ENCODE data around the gene AFM. TPM values are rescaled to one million over a fixed set of nuclear protein-coding genes. Genes with fewer than 3 reads are reported as not detected.

The AFM gene
- total and polyA plus RNA-seq, 3 experiments from 2014 or later: not detected

DNA sequence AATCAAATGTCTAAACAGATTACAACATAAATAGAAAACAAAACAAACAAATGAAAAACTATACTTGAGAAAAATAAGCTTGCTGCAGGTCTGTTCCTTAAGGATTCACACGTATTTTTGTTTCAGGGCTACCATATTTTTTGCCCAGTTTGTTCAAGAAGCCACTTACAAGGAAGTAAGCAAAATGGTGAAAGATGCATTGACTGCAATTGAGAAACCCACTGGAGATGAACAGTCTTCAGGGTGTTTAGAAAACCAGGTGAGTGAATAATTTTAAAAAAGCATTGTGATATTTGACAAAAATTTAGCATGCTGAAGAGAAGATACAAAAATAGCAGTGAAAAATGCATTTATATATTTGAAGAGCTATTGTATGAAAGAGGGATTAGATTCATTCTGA, 43.5 kb upstream of the AFM start:
- no peaks in the 10 kb centered on the region for H3K4me1 ChIP-seq (ENCODE audit: insufficient read depth, low read length)
- no peaks in the 10 kb centered on the region for H3K9me3 ChIP-seq (ENCODE audit: low read length)
- no peak overlapping the region for H3K27ac ChIP-seq (ENCODE audit: low read depth, low read length)
- no peak overlapping the region for H3K4me3 ChIP-seq (ENCODE audit: low read length)
- H3K27me3 ChIP-seq (ENCODE audit: insufficient read depth, low read length, poor library complexity, severe bottlenecking): no peaks in the 10 kb centered on the region
- Mint-ChIP-seq H3K27ac (no peak overlapping the region), H3K27me3 (peaks cover 5% of the 10 kb centered on the region in 2 donors), H3K9me3 (peaks cover 0 to 3% (median 0%) of the 10 kb centered on the region in 5 donors), H3K4me1 (no peaks in the 10 kb centered on the region), H3K4me3 (no peak overlapping the region), H3K36me3 (no peaks in the 10 kb centered on the region)
- POLR2A ChIA-PET: no interaction called here
- CTCF ChIA-PET: no interaction called here
- H3K36me3 ChIP-seq (ENCODE audit: insufficient read depth, low read length): no peaks in the 10 kb centered on the region
- no peak for DNase-seq

DNA sequence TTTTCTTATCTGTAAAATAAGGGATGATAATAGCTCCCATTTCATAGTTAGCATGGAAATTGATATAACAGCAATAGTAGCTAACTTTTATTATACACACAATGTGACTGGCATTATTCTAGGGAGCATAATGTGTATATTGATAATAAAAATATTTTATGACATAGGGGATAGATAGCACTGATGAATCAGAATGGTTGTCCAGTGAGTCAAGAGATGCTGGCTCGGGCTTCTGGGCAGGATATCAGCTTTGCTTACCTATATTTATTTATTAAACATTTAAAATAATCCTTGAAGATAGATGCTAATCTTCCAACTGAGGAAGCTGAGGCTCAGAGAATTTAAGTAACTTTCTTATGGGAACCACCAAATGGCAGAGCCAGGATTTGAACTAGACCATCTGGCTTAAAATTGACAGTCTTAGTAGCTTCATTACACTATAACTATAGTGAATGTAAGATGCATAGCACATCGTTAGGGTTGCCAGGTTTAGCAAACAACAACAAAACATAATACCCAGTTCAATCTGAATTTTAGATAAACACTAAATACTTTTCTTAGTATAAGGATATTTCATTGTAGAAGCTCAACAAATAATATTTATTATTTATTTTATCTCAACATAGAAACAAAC, 42.8 kb upstream of the AFM start:
- CTCF ChIA-PET: no interaction called here

DNA sequence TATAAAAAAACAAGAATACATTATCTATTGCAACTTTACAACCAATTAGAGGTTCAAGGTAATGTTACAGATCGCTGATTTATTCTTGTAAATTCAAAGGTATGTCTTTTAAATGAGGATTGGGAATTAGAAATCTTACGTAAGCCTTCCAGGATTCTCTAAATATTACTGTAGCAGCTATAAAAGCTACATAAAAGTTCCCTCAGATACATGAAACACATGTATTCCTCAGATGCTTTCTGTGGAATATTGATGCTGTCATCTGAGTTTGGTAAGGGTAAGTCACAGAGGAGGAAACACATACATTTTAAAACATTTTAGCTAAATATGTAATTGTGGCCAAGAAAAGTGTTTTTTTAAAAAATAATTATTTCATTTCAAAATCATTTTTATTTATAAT, 42.1 kb upstream of the AFM start:
- no peaks in the 10 kb centered on the region for H3K36me3 ChIP-seq (ENCODE audit: insufficient read depth, low read length)
- no peak for DNase-seq
- no peak overlapping the region for H3K4me3 ChIP-seq (ENCODE audit: low read length)
- H3K27ac ChIP-seq (ENCODE audit: low read depth, low read length): no peak overlapping the region
- Mint-ChIP-seq H3K27me3 (peaks cover 5% of the 10 kb centered on the region in 2 donors), H3K4me3 (no peak overlapping the region), H3K4me1 (no peaks in the 10 kb centered on the region), H3K36me3 (no peaks in the 10 kb centered on the region), H3K27ac (no peak overlapping the region), H3K9me3 (peaks cover 0 to 3% (median 0%) of the 10 kb centered on the region in 5 donors)
- POLR2A ChIA-PET: no interaction called here
- H3K4me1 ChIP-seq (ENCODE audit: insufficient read depth, low read length): no peaks in the 10 kb centered on the region
- no peaks in the 10 kb centered on the region for H3K9me3 ChIP-seq (ENCODE audit: low read length)
- no peaks in the 10 kb centered on the region for H3K27me3 ChIP-seq (ENCODE audit: insufficient read depth, low read length, poor library complexity, severe bottlenecking)
- CTCF ChIA-PET: no interaction called here

More for the DNA sequence above, 42.8 kb upstream of the AFM start:
- Mint-ChIP-seq H3K4me3 (no peak overlapping the region), H3K9me3 (peaks cover 0 to 3% (median 0%) of the 10 kb centered on the region in 5 donors), H3K4me1 (no peaks in the 10 kb centered on the region), H3K27ac (no peak overlapping the region), H3K36me3 (no peaks in the 10 kb centered on the region), H3K27me3 (peaks cover 5% of the 10 kb centered on the region in 2 donors)
- no peaks in the 10 kb centered on the region for H3K36me3 ChIP-seq (ENCODE audit: insufficient read depth, low read length)
- no peaks in the 10 kb centered on the region for H3K9me3 ChIP-seq (ENCODE audit: low read length)
- POLR2A ChIA-PET: no interaction called here
- no peaks in the 10 kb centered on the region for H3K27me3 ChIP-seq (ENCODE audit: insufficient read depth, low read length, poor library complexity, severe bottlenecking)
- DNase-seq: no peak
- H3K4me3 ChIP-seq (ENCODE audit: low read length): no peak overlapping the region
- H3K4me1 ChIP-seq (ENCODE audit: insufficient read depth, low read length): no peaks in the 10 kb centered on the region
- no peak overlapping the region for H3K27ac ChIP-seq (ENCODE audit: low read depth, low read length)

DNA sequence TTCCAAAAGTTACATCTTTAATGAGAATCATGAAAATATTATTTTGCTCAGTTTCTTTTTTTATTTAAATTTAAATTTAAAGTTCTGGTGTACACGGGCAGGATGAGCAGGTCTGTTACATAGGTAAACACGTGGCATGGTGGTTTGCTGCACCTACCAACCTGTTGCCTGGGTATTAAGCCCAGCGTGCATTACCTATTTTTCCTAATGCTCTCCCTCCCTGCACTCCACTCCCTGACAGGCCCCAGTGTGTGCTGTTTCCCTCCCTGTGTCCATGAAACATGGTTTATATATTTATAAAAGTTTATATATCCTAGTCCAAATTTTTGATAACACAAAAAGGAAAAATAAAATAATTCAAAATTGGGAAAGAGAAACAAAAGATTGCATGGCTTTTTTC, 41.6 kb upstream of the AFM start:
- H3K27me3 Mint-ChIP-seq: peaks cover 5% of the 10 kb centered on the region in 2 donors
- ChIA-PET CTCF (no interaction called here), POLR2A (no interaction called here)
- H3K9me3 Mint-ChIP-seq: peaks cover 0 to 3% (median 0%) of the 10 kb centered on the region in 5 donors
- Histone ChIP-seq H3K27me3 (ENCODE audit: insufficient read depth, low read length, poor library complexity, severe bottlenecking) (no peaks in the 10 kb centered on the region), H3K4me3 (ENCODE audit: low read length) (no peak overlapping the region), H3K4me1 (ENCODE audit: insufficient read depth, low read length) (no peaks in the 10 kb centered on the region), H3K9me3 (ENCODE audit: low read length) (no peaks in the 10 kb centered on the region), H3K27ac (ENCODE audit: low read depth, low read length) (no peak overlapping the region), H3K36me3 (ENCODE audit: insufficient read depth, low read length) (no peaks in the 10 kb centered on the region)
- no peaks in the 10 kb centered on the region for H3K36me3 Mint-ChIP-seq
- DNase-seq: no peak
- no peak overlapping the region for H3K27ac Mint-ChIP-seq
- no peaks in the 10 kb centered on the region for H3K4me1 Mint-ChIP-seq
- H3K4me3 Mint-ChIP-seq: no peak overlapping the region

DNA sequence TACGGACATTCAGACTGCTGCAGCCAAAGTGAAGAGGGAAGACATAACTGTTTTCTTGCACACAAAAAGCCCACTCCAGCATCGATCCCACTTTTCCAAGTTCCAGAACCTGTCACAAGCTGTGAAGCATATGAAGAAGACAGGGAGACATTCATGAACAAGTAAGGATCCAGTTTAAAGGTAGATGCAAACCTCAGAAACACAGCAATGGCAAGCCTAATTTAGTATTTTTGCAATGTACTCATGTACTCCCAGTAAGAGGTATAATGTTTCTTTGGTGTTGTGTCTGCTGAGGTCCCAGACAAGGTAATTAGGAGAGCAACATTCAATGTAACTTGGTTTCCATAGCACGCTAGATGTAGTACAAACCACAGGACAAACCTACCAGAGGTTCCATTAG, 40.9 kb upstream of the AFM start:
- Histone ChIP-seq H3K4me1 (ENCODE audit: insufficient read depth, low read length) (no peaks in the 10 kb centered on the region), H3K27ac (ENCODE audit: low read depth, low read length) (no peak overlapping the region), H3K9me3 (ENCODE audit: low read length) (no peaks in the 10 kb centered on the region), H3K4me3 (ENCODE audit: low read length) (no peak overlapping the region), H3K27me3 (ENCODE audit: insufficient read depth, low read length, poor library complexity, severe bottlenecking) (no peaks in the 10 kb centered on the region), H3K36me3 (ENCODE audit: insufficient read depth, low read length) (no peaks in the 10 kb centered on the region)
- POLR2A ChIA-PET: no interaction called here
- Mint-ChIP-seq H3K27ac (no peak overlapping the region), H3K36me3 (no peaks in the 10 kb centered on the region), H3K4me1 (no peaks in the 10 kb centered on the region), H3K9me3 (peaks cover 0 to 3% (median 0%) of the 10 kb centered on the region in 5 donors), H3K27me3 (peaks cover 5% of the 10 kb centered on the region in 2 donors), H3K4me3 (no peak overlapping the region)
- CTCF ChIA-PET: no interaction called here
- no peak for DNase-seq

DNA sequence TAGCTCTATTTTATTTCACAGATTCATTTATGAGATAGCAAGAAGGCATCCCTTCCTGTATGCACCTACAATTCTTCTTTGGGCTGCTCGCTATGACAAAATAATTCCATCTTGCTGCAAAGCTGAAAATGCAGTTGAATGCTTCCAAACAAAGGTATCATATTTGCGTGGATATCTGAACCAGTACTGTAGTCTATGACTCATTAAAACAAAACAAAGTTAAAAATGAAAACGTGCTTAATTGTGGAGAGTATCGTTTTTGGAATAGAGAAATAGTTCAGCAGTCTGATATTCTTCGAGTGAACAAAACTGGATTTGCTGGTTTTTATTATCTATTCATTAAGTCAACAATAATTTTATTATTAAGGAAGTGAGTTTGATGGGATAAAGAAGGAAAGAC, 39.3 kb upstream of the AFM start:
- H3K36me3 Mint-ChIP-seq: no peaks in the 10 kb centered on the region
- Histone ChIP-seq H3K4me3 (ENCODE audit: low read length) (no peak overlapping the region), H3K27me3 (ENCODE audit: insufficient read depth, low read length, poor library complexity, severe bottlenecking) (no peaks in the 10 kb centered on the region), H3K9me3 (ENCODE audit: low read length) (no peaks in the 10 kb centered on the region), H3K36me3 (ENCODE audit: insufficient read depth, low read length) (no peaks in the 10 kb centered on the region), H3K4me1 (ENCODE audit: insufficient read depth, low read length) (no peaks in the 10 kb centered on the region), H3K27ac (ENCODE audit: low read depth, low read length) (no peak overlapping the region)
- H3K4me3 Mint-ChIP-seq: no peak overlapping the region
- no peak for DNase-seq
- POLR2A ChIA-PET: no interaction called here
- H3K4me1 Mint-ChIP-seq: no peaks in the 10 kb centered on the region
- peaks cover 5% of the 10 kb centered on the region in 2 donors for H3K27me3 Mint-ChIP-seq
- no peak overlapping the region for H3K27ac Mint-ChIP-seq
- CTCF ChIA-PET: no interaction called here
- H3K9me3 Mint-ChIP-seq: peaks cover 0 to 3% (median 0%) of the 10 kb centered on the region in 5 donors

DNA sequence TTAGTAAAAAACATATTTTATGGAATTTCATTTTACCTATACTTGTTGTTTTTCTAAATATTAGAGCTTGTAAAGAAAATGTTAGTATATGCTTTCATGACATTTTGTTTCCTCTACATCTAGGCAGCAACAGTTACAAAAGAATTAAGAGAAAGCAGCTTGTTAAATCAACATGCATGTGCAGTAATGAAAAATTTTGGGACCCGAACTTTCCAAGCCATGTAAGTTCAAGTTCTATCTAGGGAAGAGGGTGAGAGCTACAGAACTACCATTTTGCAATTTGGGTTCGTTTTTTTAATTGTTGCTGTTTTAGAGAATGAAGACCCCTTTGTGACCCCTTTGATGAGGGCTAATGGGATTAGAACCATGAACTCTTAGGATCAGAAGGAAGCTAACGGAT, 38.3 kb upstream of the AFM start:
- CTCF ChIA-PET: no interaction called here
- H3K27ac ChIP-seq (ENCODE audit: low read depth, low read length): no peak overlapping the region
- POLR2A ChIA-PET: no interaction called here
- no peaks in the 10 kb centered on the region for H3K4me1 ChIP-seq (ENCODE audit: insufficient read depth, low read length)
- peaks cover 7 to 9% of the 10 kb centered on the region in 2 donors for H3K27me3 Mint-ChIP-seq
- no peak overlapping the region for H3K27ac Mint-ChIP-seq
- H3K4me3 Mint-ChIP-seq: no peak overlapping the region
- no peak overlapping the region for H3K4me3 ChIP-seq (ENCODE audit: low read length)
- H3K9me3 Mint-ChIP-seq: peaks cover 0 to 3% (median 0%) of the 10 kb centered on the region in 5 donors
- no peaks in the 10 kb centered on the region for H3K4me1 Mint-ChIP-seq
- no peaks in the 10 kb centered on the region for H3K9me3 ChIP-seq (ENCODE audit: low read length)
- H3K36me3 ChIP-seq (ENCODE audit: insufficient read depth, low read length): no peaks in the 10 kb centered on the region
- H3K36me3 Mint-ChIP-seq: no peaks in the 10 kb centered on the region
- H3K27me3 ChIP-seq (ENCODE audit: insufficient read depth, low read length, poor library complexity, severe bottlenecking): no peaks in the 10 kb centered on the region
- no peak for DNase-seq

DNA sequence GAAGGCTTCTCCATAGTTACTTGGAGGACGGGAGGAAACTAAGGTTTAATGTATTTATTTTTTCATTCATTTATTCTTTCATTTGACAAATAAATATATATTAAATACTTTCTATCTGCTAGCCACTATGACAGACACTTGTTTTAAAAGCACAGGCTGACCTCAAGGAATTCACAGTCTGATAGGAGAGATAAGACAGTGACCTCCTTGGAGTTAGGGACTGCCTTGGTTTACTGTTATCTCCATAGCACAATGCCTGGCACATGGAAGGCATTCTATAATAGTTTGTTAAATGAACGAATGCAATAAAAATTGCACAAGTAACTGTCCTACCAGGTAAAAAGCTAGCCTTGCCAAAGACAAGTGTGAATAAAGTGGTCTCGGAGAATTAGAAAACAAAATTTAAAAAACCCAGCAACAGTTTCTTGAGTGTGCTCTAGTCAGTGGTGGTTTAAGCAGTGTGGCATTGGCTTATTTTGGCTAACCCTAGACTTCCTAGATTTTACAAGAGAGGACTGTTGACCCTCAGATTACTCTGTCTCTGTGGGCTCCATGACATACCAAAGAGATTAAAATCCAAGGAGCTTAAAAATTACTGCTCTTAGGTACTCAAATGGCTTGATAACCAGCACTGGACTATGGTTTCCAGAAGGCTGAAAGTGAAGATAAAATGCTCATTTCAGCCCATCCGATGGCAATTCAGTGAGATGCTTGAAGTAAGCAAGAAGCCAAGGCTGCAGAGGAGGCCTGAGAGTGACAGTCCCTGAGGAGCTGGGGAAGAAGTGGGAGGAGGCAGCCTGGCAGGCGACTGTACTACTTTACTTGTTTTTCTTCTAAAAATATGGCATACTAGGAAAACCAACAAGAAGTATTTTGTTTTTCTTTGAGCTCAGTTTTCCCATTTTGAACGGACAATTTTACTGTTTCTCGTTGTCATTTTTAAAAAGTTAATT, 35.9 kb upstream of the AFM start:
- Histone ChIP-seq H3K9me3 (ENCODE audit: low read length) (no peaks in the 10 kb centered on the region), H3K36me3 (ENCODE audit: insufficient read depth, low read length) (no peaks in the 10 kb centered on the region), H3K4me1 (ENCODE audit: insufficient read depth, low read length) (no peaks in the 10 kb centered on the region), H3K27me3 (ENCODE audit: insufficient read depth, low read length, poor library complexity, severe bottlenecking) (no peaks in the 10 kb centered on the region), H3K27ac (ENCODE audit: low read depth, low read length) (no peak overlapping the region), H3K4me3 (ENCODE audit: low read length) (no peak overlapping the region)
- Mint-ChIP-seq H3K36me3 (no peaks in the 10 kb centered on the region), H3K4me1 (no peaks in the 10 kb centered on the region), H3K9me3 (peaks cover 0 to 3% (median 0%) of the 10 kb centered on the region in 5 donors), H3K27ac (no peak overlapping the region), H3K27me3 (peaks cover 7 to 13% of the 10 kb centered on the region in 2 donors), H3K4me3 (no peak overlapping the region)
- ChIA-PET CTCF (interaction anchor here (0.7 to 1.3 kb wide), 4 partner anchors 14 to 187 kb away, joined by 3 to 5 read pairs (median 4); partner anchors contain the start of gene ANKRD17), POLR2A (no interaction called here)
- DNase-seq: no peak
